Measurements from ENCODE around the gene SDC1. TPM values are rescaled to one million over a fixed set of nuclear protein-coding genes. Genes with fewer than 3 reads are reported as not detected.

SDC1 gene
- total RNA-seq, 1 experiment from 2014 or later, result 22.3 TPM

- Mint-ChIP-seq H3K9me3 (no peaks in the 10 kb centered on the region; a peak in 1 of 5 replicates), H3K27me3 (ENCODE audit: low read depth) (no peaks in the 10 kb centered on the region), H3K4me3 (no peak overlapping the region), H3K36me3 (ENCODE audit: insufficient read depth in 1 of 3, low read depth in 3 of 3) (no peaks in the 10 kb centered on the region), H3K4me1 (peaks cover 33 to 37% of the 10 kb centered on the region in 2 experiments), H3K27ac (no peak overlapping the region)
- Histone ChIP-seq H3K4me1 (ENCODE audit: insufficient read depth, low read length) (no peaks in the 10 kb centered on the region; the same call in 1 of the 2 replicates), H3K27me3 (ENCODE audit: insufficient read depth, low read length) (no peaks in the 10 kb centered on the region), H3K23me2 (ENCODE audit: insufficient read length, low read depth, low read length, poor library complexity, severe bottlenecking) (no peaks in the 10 kb centered on the region), H3K79me1 (ENCODE audit: insufficient read depth, low read depth, low read length, poor library complexity, severe bottlenecking) (no peaks in the 10 kb centered on the region), H3K79me2 (ENCODE audit: insufficient read depth, low read length) (no peaks in the 10 kb centered on the region), H2BK12ac (ENCODE audit: insufficient read length, low read depth, low read length) (no peak overlapping the region), H3K9me3 (ENCODE audit: control insufficient read depth, low read depth, low read length) (no peaks in the 10 kb centered on the region), H2AFZ (ENCODE audit: low read length) (no peak overlapping the region), H4K91ac (ENCODE audit: insufficient read length, low read depth, low read length) (no peak overlapping the region), H3K23ac (ENCODE audit: insufficient read length, low read depth, low read length) (no peak overlapping the region), H2BK20ac (ENCODE audit: low read depth, low read length, poor library complexity, severe bottlenecking) (no peak overlapping the region), H3K4ac (ENCODE audit: low read depth, low read length) (no peak overlapping the region), H2AK5ac (ENCODE audit: insufficient read length, low read length) (no peak overlapping the region), H3K4me2 (ENCODE audit: insufficient read depth, insufficient read length, low read length) (no peak overlapping the region), H2BK120ac (ENCODE audit: low read depth, low read length, poor library complexity, severe bottlenecking) (no peak overlapping the region), H2BK15ac (ENCODE audit: low read depth, low read length) (no peak overlapping the region), H3K14ac (ENCODE audit: insufficient read depth, low read length) (no peak overlapping the region), H4K20me1 (ENCODE audit: control insufficient read depth, insufficient read depth, insufficient read length) (no peaks in the 10 kb centered on the region), H4K5ac (ENCODE audit: insufficient read length, low read depth, low read length) (no peak overlapping the region), H3K18ac (ENCODE audit: insufficient read length, low read depth, low read length) (no peak overlapping the region), H3T11ph (ENCODE audit: low read length) (no peak overlapping the region), H3K9ac (ENCODE audit: extremely low read depth, insufficient read length, low read length) (no peak overlapping the region), H4K8ac (replicated peaks; ENCODE audit: insufficient read length, low read depth, low read length) (no peak overlapping the region), H2BK5ac (ENCODE audit: insufficient read length, low read length) (no peak overlapping the region), H3K56ac (ENCODE audit: insufficient read length, low read depth, low read length) (no peak overlapping the region), H3K27ac (ENCODE audit: insufficient read length, low read depth, low read length) (no peak overlapping the region)
- no peak for DNase-seq
- TF ChIP-seq CTCF (conservative IDR thresholded peaks at IDR 0.05), result no peak
- WGBS (ENCODE audit: extremely low coverage, insufficient read length, low lambda C conversion rate), result no CpG with 5 or more reads among the region's 4 CpGs
Observed at GRCh38 chr2:20193185-20193584, 31.7 kb downstream of the SDC1 start.
